ENCODE results near the gene IL22. TPM values are rescaled to one million over a fixed set of nuclear protein-coding genes. Genes with fewer than 3 reads are reported as not detected.

Gene IL22
- total RNA-seq, 1 experiment from 2014 or later: not detected

- CTCF ChIA-PET: no interaction called here
- no peak for TF ChIP-seq YY1 (IDR thresholded peaks at IDR 0.05; ENCODE audit: extremely low read depth, insufficient replicate concordance, low read depth, low read length)
- TF ChIP-seq CBX3 (IDR thresholded peaks at IDR 0.05; ENCODE audit: low read depth): no peak
- no peak for TF ChIP-seq ZBTB33 (IDR thresholded peaks at IDR 0.05; ENCODE audit: extremely low read depth, insufficient replicate concordance, low read length)
- no peak for TF ChIP-seq SP1 (IDR thresholded peaks at IDR 0.05; ENCODE audit: low read depth)
- no peak for TF ChIP-seq JUND (IDR thresholded peaks at IDR 0.05)
- no peak for TF ChIP-seq EGR1 (IDR thresholded peaks at IDR 0.05; ENCODE audit: low read depth)
- H2AFZ ChIP-seq (ENCODE audit: low read depth, low read length, poor library complexity, severe bottlenecking): no peak overlapping the region
- H3K9me3 ChIP-seq (ENCODE audit: control insufficient read depth in 1 of 2, insufficient read depth in 1 of 2, low read depth in 1 of 2, low read length in 2 of 2): no peaks in the 10 kb centered on the region
- intact Hi-C loops (cut with micrococcal nuclease): no loop called here
- RAD21 ChIA-PET (ENCODE audit: low non-redundant PET in 1 of 2, low total read pairs in 2 of 2, uncharacterized antibody in 2 of 2, unreplicated experiment in 2 of 2): no interaction called here
- H3K4me3 ChIP-seq (replicated peaks in 1 of 2; ENCODE audit: low read depth in 1 of 2, low read length in 2 of 2): no peak overlapping the region
- H4K20me1 ChIP-seq (ENCODE audit: insufficient read depth): no peaks in the 10 kb centered on the region
- no peak for ATAC-seq
- H3K9ac ChIP-seq (ENCODE audit: low read length): no peak overlapping the region
- no peak overlapping the region for H3K27ac ChIP-seq (ENCODE audit: low read depth, low read length)
- POLR2A ChIA-PET: no interaction called here
- no peaks in the 10 kb centered on the region for H3K27me3 ChIP-seq (ENCODE audit: insufficient read depth, low read length)
- no TSS peak for BruUV-seq (replicated peaks)
- H3K4me2 ChIP-seq (ENCODE audit: low read length): no peak overlapping the region
- no peaks in the 10 kb centered on the region for H3K36me3 ChIP-seq (ENCODE audit: control insufficient read depth in 1 of 2, insufficient read depth in 2 of 2, low read length in 2 of 2)
- H3K4me1 ChIP-seq (ENCODE audit: control insufficient read depth in 1 of 2, insufficient read depth in 2 of 2, low read length in 2 of 2): peaks cover 5 to 9% of the 10 kb centered on the region in 2 experiments; a peak in 3 of 4 replicates
- no peaks in the 10 kb centered on the region for H3K79me2 ChIP-seq (ENCODE audit: insufficient read depth, low read length)
- DNase-seq (ENCODE audit: low read depth, low spot score): no peak
- H3K9me2 ChIP-seq (ENCODE audit: insufficient read depth): peaks cover 2% of the 10 kb centered on the region; the same call in 1 of the 2 replicates
These were observed 23.1 kb upstream of the IL22 start for GRCh38 chr12:68276402-68276930.

GRCh38 chr12:68272732-68273131 is 19.3 kb upstream of the IL22 start:
- BruUV-seq (replicated peaks): no TSS peak
- RAD21 ChIA-PET (ENCODE audit: low non-redundant PET in 1 of 2, low total read pairs in 2 of 2, uncharacterized antibody in 2 of 2, unreplicated experiment in 2 of 2): no interaction called here
- Histone ChIP-seq H3K79me2 (ENCODE audit: insufficient read depth, low read length) (no peaks in the 10 kb centered on the region), H3K4me3 (replicated peaks in 1 of 2; ENCODE audit: low read depth in 1 of 2, low read length in 2 of 2) (no peak overlapping the region), H3K4me2 (ENCODE audit: low read length) (no peak overlapping the region), H3K9me2 (ENCODE audit: insufficient read depth) (peaks cover 2% of the 10 kb centered on the region; the same call in 1 of the 2 replicates), H3K27ac (ENCODE audit: low read depth, low read length) (no peak overlapping the region), H3K9me3 (ENCODE audit: control insufficient read depth in 1 of 2, insufficient read depth in 1 of 2, low read depth in 1 of 2, low read length in 2 of 2) (no peaks in the 10 kb centered on the region), H3K27me3 (ENCODE audit: insufficient read depth, low read length) (no peaks in the 10 kb centered on the region), H3K36me3 (ENCODE audit: control insufficient read depth in 1 of 2, insufficient read depth in 2 of 2, low read length in 2 of 2) (no peaks in the 10 kb centered on the region), H2AFZ (ENCODE audit: low read depth, low read length, poor library complexity, severe bottlenecking) (no peak overlapping the region), H3K4me1 (ENCODE audit: control insufficient read depth in 1 of 2, insufficient read depth in 2 of 2, low read length in 2 of 2) (peaks cover 4 to 5% of the 10 kb centered on the region in 2 experiments; a peak in 3 of 4 replicates), H4K20me1 (ENCODE audit: insufficient read depth) (no peaks in the 10 kb centered on the region), H3K9ac (ENCODE audit: low read length) (no peak overlapping the region)
- intact Hi-C loops (cut with micrococcal nuclease): no loop called here
- DNase-seq (ENCODE audit: low read depth, low spot score) (no peak), ATAC-seq (no peak)
- no peak for TF ChIP-seq CTCF (IDR thresholded peaks at IDR 0.05 in 2 of 3, conservative IDR thresholded peaks at IDR 0.05 in 1 of 3; ENCODE audit: borderline replicate concordance in 1 of 3, insufficient read depth in 1 of 3, low read depth in 2 of 3, low read length in 2 of 3)
- no peak for TF ChIP-seq ELF1 (IDR thresholded peaks at IDR 0.05; ENCODE audit: borderline replicate concordance, low read depth)
- no peak for TF ChIP-seq MAX (IDR thresholded peaks at IDR 0.05)
- no peak for TF ChIP-seq EZH2 (IDR thresholded peaks at IDR 0.05)
- no peak for TF ChIP-seq POLR2AphosphoS5 (IDR thresholded peaks at IDR 0.05; ENCODE audit: low read depth, low read length)
- no peak for TF ChIP-seq JUND (IDR thresholded peaks at IDR 0.05)
- no peak for TF ChIP-seq POLR2A (IDR thresholded peaks at IDR 0.05; ENCODE audit: borderline replicate concordance, extremely low read depth, insufficient read depth, insufficient read length)
- TF ChIP-seq TCF7L2 (IDR thresholded peaks at IDR 0.05; ENCODE audit: borderline replicate concordance, extremely low read depth, insufficient read depth, insufficient read length): no peak
- TF ChIP-seq ZBTB33 (IDR thresholded peaks at IDR 0.05; ENCODE audit: extremely low read depth, insufficient replicate concordance, low read length): no peak
- TF ChIP-seq EGR1 (IDR thresholded peaks at IDR 0.05; ENCODE audit: low read depth): no peak
- no peak for TF ChIP-seq FOSL1 (IDR thresholded peaks at IDR 0.05; ENCODE audit: low read depth)
- TF ChIP-seq CBX3 (IDR thresholded peaks at IDR 0.05; ENCODE audit: low read depth): no peak
- CTCF ChIA-PET: no interaction called here
- POLR2A ChIA-PET: no interaction called here
